ENCODE data around the gene PAM.

PAM gene

GRCh38 chr5:102754767-102755431 is at the start of gene PAM:
PAM (plus strand) TSS chr5:102755305; CDS start chr5:102866196, 110,891 bp downstream.
- peak in 38 of 56 donors; percentile 9 to 70 (median 38) for DNase-seq

- no peak for DNase-seq
Observed at GRCh38 chr5:102711525-102712385, 43.4 kb upstream of the PAM start.

DNA sequence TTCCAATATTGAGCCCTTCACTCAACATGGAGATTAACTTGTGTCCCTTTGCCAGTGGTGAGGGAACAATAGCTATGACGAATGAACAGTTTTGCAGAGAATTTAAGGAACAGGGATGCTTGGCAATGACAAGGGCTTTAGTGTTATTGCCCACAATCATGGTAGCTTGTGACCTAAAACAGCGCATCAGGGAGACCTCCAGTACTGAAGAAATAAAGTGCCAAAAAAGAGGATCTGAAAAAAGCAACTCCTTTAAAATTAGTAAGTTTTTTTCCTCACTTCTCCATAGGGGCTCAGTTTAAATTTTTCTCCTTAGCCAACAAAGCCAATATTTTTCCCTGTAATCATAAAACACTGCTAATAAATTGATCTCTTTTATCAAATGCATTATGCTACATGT is 41.8 kb upstream of the PAM start:
- no peak for DNase-seq

DNA sequence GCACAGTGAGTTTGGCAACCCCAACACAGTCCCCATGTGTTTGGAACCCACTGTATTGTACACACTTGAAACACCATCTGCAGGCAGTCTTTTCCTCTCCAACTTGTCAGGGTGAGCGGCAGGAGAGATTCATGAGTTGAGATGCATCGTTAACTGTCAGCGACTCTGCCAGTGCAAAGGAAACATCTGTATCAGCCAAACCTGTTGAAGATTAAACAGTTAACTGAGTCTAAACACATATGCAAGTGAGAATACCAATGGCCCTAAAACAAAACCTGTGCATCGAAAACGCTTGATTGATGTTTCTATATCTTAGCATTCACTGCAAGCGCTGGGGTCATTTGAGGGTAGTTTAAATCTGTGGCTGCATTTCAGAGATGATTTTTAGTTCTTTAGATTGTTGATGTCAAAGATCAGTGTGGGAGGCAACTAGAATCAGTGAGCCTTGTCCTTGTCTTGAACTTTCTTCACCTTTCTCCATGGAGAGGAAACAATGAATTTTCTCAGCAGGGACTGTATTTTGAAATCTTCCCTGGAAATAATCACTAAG is 41.3 kb upstream of the PAM start:
- DNase-seq, result no peak

DNA sequence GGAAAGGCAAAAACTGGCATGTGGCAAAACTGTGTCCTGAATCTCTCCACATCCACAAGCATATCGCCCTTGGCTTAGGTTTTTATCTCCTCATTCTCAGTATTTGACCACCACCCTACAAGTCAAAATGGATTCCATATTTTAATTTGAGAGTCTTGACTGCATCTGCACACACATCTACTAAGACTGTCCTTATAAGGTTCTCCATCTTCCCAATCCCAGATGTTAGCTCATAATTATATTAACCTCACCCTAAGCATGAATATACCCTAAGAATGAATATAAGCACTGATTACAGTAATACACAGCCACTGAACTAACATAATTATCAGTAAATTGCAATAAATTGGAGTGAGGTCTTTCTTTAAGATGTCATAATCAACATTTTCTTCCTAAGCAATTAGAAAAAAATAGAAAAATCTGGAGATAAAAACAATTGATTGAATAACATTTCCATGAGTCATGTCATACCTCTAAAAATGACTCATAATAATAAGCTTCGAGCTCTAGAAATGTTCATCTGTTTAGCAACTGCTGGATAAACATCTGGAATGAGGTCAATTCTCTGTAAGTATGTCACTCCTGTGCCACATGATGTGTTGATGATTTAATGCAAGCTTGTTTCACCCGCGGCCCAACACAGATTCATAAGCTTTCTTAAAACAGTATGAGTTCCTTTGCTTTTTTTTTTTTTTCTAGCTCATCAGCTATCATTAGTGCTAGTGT is 39.9 kb upstream of the PAM start:
- no peak for DNase-seq

DNA sequence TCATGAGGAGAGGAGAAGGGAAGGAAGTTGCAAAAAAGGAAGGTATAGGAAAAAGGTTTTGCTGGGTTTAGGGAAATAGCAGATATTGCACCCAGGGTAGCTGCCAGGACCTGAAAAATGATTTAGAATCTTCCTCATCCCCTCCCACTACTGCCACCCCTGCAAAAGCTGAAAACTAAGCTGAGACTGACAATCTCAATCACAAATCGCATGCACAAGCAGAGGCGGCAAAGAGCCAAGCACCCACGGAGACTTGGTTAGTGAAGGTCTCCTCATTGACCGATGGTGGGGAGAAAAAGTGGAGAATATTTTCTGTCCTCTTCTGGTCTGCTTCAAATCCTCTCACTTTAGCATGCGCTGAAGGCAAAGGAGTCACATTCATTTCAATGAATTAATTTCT is 39.1 kb upstream of the PAM start:
- DNase-seq, result no peak

GRCh38 chr5:102718819-102719218 is 36.3 kb upstream of the PAM start:
- no peak for DNase-seq

GRCh38 chr5:102719886-102720285 is 35.2 kb upstream of the PAM start:
- DNase-seq, result no peak

- DNase-seq, result no peak
Observed at GRCh38 chr5:102720969-102721368, 34.1 kb upstream of the PAM start.

DNA sequence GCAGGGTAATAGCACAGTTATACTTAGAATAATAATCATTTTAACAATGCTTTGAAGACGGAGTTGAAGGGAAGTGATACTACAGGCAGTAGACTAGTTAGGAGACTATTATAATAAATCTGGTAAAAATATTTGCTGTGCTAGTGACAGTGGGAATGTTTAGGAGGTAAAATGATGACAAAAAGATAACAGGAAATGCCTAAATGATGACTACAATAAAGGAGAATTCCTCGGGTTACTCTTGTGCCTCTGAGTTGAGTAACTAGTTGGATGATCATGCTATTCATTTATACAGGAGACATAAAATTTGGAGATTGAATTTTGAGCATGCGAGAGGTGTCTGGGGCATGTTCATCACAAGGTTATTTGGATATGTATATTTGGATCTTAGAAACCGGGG is 32.2 kb upstream of the PAM start:
- no peak for DNase-seq

DNA sequence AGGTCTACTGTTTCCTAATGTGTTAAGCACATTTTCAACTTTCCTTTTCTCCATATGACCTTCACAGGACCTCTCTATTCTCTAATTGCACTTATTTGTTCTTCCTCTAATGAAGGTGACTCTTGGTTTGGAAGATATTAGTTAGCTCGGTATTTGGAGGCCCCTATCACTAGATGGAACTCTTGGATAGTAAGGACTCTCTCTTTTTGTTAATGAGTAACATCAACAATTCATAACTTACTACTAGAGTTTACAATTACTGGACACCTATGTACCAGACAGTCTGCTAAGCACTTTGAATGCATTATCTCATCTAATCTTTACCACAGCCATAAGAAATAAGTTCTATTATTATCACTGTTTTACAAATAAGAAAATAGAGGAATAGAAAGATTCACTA is 23.4 kb upstream of the PAM start:
- no peak for DNase-seq

DNA sequence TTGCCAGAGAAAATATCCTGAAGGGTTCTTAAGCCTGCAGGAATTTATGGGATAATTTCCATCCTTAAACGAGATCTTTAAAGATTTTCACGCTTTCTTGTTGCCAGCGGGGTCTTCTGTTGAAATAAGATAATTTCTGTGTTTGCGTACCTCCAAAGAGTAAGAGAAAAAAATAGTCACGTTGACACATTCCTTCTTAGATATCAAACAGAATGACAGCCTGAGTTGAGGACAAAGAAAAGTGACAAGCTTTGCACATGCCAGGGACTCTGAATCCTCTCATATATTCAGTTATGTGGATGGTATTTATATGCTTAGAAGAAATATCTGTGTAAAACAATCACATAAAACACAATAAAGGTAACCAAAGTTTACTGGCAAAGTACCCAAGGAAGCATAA is 21.6 kb upstream of the PAM start:
- DNase-seq, result no peak

DNA sequence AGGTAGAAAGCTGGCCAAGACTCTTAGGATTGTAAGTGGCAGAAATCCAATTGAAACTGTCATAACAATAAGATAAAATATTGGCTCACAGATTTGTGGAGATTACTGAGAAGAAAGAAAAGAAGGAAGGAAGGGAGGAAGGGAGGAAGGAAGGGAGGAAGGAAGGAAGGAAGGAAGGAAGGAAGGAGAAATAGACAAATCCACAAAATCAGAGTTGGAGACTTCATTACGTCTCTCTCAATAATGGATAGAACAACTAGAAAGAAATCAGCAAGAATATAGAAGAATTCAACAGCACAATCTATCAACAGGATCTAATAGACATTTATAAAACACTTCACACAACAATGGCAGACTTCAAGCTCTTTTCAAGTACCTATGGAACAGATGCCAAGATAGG is 17.9 kb upstream of the PAM start:
- no peak for DNase-seq

- DNase-seq, result no peak
Observed at GRCh38 chr5:102737805-102738469, 17.2 kb upstream of the PAM start.

DNA sequence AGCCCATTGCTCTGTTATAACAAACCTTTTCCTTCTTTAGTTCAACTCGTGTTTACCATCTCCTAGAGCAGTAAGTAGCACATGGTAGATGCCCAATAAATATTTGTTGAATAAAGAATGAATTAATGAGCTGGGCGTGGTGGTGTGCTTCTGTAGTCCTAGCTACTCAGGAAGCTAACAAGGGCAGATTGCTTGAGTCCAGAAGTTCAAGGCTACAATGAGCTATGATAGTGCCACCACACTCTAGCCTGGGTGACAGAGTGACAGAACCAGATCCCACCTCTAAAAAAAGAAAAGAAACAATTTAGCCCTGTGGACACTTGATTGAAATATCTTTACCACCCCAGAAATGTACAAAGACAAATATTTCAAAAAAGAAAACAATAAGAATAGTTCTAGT is 14.6 kb upstream of the PAM start:
- DNase-seq, result no peak

- DNase-seq, result no peak
Observed at GRCh38 chr5:102742215-102742614, 12.9 kb upstream of the PAM start.

GRCh38 chr5:102743900-102744299 is 11.2 kb upstream of the PAM start:
- no peak for DNase-seq

DNA sequence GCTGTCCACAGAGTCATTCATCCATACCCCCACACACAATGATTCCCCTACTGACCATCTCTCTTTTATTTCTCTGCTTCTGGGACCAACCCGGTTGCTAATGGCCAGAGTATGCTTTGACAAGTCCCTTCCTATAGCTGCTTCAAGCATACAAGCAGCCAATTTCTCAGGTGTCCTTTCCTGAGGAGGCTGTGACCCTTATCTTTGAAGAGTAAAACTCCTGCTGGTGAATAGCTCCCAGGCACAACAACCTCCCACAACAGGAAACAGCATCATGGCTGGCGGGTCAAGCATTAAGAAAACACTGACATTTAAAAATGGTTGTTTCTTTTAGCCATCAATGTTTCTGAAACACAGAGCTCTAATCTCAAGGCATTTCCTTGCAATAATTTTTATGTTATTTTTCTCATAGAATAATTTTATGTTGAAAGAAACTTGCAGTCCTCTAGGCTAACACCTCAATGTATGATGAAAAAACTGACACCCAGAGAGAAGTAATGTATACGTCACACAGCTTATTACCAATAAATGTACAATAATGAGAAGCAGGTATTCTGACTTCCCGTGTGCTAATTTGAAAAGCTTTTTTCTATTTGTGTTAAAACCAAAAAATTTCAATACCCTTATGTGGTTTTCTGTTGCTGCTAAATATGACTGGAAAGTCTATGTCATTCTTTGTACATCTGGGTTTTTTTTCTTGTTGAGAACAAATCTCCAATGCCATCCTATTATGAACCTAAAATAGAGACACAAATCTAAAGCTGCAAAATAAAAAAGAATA is 7.5 kb upstream of the PAM start:
- DNase-seq, result no peak

DNA sequence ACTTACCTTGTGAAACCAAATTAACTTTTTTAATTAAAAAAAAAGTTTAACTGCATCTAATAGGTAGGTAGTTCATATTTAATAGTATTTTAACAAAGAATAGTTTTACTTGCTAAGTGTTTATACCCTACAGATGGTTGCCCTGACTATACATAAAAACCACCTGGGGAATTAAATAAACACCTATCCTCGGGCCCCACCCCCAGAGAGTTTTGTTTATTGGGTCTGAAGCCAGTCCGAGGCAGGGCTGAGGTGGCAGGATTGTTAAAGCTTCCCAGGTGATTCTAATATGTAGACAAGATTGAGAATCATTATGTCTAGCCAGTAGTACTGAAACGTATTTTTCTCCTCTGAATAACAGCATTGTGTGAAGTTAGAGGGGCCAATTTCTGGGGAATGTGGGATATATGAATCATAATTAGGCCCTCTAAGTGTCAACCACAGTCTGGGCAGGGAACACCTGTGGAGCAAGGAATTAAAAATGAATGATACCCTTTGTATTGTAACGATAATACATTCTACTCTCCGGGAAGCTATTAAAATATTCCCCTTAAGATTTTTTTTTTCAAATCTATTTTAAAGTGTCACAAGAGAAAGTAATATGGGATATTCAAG is 5.6 kb upstream of the PAM start:
- DNase-seq, result no peak
